ENCODE results near the gene CRIP2.

- TF ChIP-seq CTCF (IDR thresholded peaks at IDR 0.05) (no peak), POLR2A (IDR thresholded peaks at IDR 0.05) (no peak)
These were observed 4.9 kb upstream of the CRIP2 start for GRCh38 chr14:105469456-105470349.

All from ovary (tissue), 3 donors.